Measurements from ENCODE around the gene TENM3.

DNA sequence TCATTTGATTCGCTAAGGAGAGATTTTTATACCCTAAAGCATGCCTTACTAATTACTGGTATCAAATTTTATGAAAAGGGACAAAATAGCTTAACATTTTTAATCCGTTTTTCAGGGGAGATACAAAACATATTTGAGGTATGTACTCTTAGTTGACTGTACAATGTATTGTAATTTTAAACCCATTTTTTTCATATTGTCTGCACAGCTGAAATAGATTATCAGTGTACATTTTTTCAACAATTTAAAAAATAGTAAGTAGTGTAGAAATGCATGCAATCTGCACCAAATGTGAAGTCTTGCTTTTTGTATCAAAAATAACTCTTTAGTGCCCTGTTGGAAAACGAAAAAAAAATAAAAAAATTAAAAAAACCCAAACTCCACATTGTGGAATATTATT lies 82.2 kb downstream of the TENM3 start:
- TF ChIP-seq, protein P1, sequence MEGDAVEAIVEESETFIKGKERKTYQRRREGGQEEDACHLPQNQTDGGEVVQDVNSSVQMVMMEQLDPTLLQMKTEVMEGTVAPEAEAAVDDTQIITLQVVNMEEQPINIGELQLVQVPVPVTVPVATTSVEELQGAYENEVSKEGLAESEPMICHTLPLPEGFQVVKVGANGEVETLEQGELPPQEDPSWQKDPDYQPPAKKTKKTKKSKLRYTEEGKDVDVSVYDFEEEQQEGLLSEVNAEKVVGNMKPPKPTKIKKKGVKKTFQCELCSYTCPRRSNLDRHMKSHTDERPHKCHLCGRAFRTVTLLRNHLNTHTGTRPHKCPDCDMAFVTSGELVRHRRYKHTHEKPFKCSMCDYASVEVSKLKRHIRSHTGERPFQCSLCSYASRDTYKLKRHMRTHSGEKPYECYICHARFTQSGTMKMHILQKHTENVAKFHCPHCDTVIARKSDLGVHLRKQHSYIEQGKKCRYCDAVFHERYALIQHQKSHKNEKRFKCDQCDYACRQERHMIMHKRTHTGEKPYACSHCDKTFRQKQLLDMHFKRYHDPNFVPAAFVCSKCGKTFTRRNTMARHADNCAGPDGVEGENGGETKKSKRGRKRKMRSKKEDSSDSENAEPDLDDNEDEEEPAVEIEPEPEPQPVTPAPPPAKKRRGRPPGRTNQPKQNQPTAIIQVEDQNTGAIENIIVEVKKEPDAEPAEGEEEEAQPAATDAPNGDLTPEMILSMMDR (IDR thresholded peaks at IDR 0.05): no peak
- TF ChIP-seq POLR2A (IDR thresholded peaks at IDR 0.05): no peak

Measured in Peyer's patch (tissue), 4 donors.